Left ventricle myocardium inferior (tissue), 1 donor: ENCODE measurements around the gene UBE2QL1. TPM values are rescaled to one million over a fixed set of nuclear protein-coding genes. Genes with fewer than 3 reads are reported as not detected.

Experiments
- DNase-seq: peaks from one replicate; pipeline ENCODE4 v3.0.0-alpha.2; 2020
- H3K27ac ChIP-seq: fragments of 200-600 bp; replicated peaks from 2 replicates; pipeline ENCODE4 v1.8.0; 2021
- H3K27me3 ChIP-seq: fragments of 200-600 bp; 2 replicates; pipeline ENCODE4 v1.8.0; 2021; ENCODE audit warnings: low read depth
- H3K36me3 ChIP-seq: fragments of 200-600 bp; 2 replicates; pipeline ENCODE4 v1.8.0; 2021
- H3K4me1 ChIP-seq: fragments of 200-600 bp; 2 replicates; pipeline ENCODE4 v1.8.0; 2021
- H3K4me3 ChIP-seq: fragments of 200-600 bp; 2 replicates; pipeline ENCODE4 v1.8.0; 2021; ENCODE audit warnings: mild to moderate bottlenecking, moderate library complexity
- H3K9me3 ChIP-seq: fragments of 200-600 bp; replicated peaks from 2 replicates; pipeline ENCODE4 v1.8.0; 2021
- CTCF ChIP-seq: fragments of 200-600 bp; IDR thresholded peaks from 2 replicates; pipeline ENCODE4 v1.8.0; 2021; ENCODE audit warnings: antibody characterized with exemption, mild to moderate bottlenecking, borderline replicate concordance
- intact Hi-C: fragments of 100-400 bp; cut with micrococcal nuclease; formaldehyde crosslinking; loops from one replicate; pipeline ENCODE4 v1.11.0; 2022
- total RNA-seq: library from RNA; stranded (reverse); fragmentation: NEBNext Ultra II Directional; extraction: Animal tissue kit (Norgen Biotek cat#: 25700); gene quantifications from one replicate; pipeline ENCODE4 v1.2.1, GENCODE V29; 2021
- donor health status: DM: no; HTN: yes; CAD: no; lungs with severe emphysema.

Gene UBE2QL1
- total RNA-seq, 1 donor from 2014 or later = 25.5 TPM

GRCh38 chr5:6487081-6487480 lies 38.4 kb downstream of the UBE2QL1 start:
- intact Hi-C loops = no loop called here
- no peak for DNase-seq
- Histone ChIP-seq H3K4me3 (no peak overlapping the region), H3K4me1 (peaks cover 35% of the 10 kb centered on the region), H3K9me3 (no peaks in the 10 kb centered on the region), H3K27me3 (no peaks in the 10 kb centered on the region), H3K36me3 (peaks cover 10% of the 10 kb centered on the region), H3K27ac (no peak overlapping the region)
- no peak for TF ChIP-seq CTCF

DNA sequence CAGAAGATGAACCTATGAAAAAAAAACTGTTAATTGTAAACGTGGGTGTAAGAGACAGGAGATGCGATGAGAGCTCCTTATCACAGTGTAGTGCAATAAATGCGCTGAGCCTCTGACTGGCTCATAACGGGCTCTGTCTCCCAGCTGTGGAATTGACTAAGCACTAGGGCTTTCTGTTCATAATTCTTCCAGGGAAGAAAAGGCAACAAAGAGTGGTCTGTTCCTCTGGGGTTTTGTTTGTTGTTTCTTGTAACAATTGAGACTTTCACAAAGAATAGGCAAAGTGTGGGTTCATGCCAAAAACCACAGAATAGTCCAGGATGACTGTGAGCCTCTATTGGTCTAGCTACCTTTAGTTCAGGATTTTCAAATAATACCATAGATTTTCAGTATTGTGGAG lies 39.4 kb downstream of the UBE2QL1 start:
- intact Hi-C loops = no loop called here
- H3K36me3 ChIP-seq = peaks cover 13% of the 10 kb centered on the region
- no peaks in the 10 kb centered on the region for H3K9me3 ChIP-seq
- no peak for DNase-seq
- H3K27ac ChIP-seq = no peak overlapping the region
- H3K27me3 ChIP-seq = no peaks in the 10 kb centered on the region
- peaks cover 35% of the 10 kb centered on the region for H3K4me1 ChIP-seq
- no peak overlapping the region for H3K4me3 ChIP-seq
- TF ChIP-seq CTCF = no peak

GRCh38 chr5:6489643-6490185 lies 41.1 kb downstream of the UBE2QL1 start:
- no peak overlapping the region for H3K27ac ChIP-seq
- TF ChIP-seq CTCF = no peak
- H3K4me1 ChIP-seq = peaks cover 35% of the 10 kb centered on the region
- no peak overlapping the region for H3K4me3 ChIP-seq
- no peaks in the 10 kb centered on the region for H3K9me3 ChIP-seq
- DNase-seq = no peak
- peaks cover 13% of the 10 kb centered on the region for H3K36me3 ChIP-seq
- intact Hi-C loops = loop anchor here (5.0 kb wide), 1 partner anchor 237 kb away; no protein-coding TSS in a partner anchor
- no peaks in the 10 kb centered on the region for H3K27me3 ChIP-seq

DNA sequence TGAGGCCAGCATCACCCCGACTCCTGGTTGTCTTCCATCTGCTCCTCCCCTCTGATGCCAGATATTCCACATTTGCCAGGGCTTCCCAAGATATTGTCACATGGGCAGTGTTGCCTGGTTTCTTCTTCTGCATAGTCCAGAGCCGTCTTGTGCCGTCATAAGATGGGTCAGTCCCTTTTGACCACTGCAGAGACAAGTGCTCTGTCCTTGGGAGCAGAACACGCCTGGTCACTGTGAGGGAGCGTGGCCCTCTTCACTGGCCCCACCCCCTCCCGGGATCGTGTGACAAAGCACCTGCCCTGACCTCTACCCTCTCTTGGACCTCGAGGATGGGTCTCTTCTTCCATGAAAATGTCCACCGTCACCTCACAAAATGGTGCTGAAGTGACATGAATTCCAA lies 41.6 kb downstream of the UBE2QL1 start:
- intact Hi-C loops = loop anchor here (5.0 kb wide), 1 partner anchor 238 kb away; no protein-coding TSS in a partner anchor
- DNase-seq = no peak
- H3K9me3 ChIP-seq = no peaks in the 10 kb centered on the region
- TF ChIP-seq CTCF = no peak
- H3K4me3 ChIP-seq = no peak overlapping the region
- H3K27me3 ChIP-seq = no peaks in the 10 kb centered on the region
- peaks cover 38% of the 10 kb centered on the region for H3K4me1 ChIP-seq
- H3K27ac ChIP-seq = no peak overlapping the region
- H3K36me3 ChIP-seq = peaks cover 13% of the 10 kb centered on the region

DNA sequence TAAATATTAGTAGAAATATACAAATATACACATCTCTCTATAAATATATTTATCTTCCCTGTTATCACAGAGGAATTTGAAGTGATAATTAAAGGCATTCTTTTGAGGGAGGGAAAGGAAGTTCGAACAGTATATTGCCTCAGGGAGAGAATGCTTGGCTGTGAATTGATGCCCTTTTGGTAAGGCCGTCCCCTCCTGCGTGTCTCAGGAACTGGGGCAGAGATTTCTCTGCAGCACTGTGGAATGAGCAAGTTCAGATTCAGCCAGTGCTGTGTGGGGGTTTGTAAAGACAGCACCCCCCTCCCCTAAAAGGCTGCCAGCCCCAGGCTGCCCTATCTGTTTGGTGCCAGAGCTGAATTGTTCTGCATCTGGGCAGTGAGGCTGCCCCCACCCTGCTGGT lies 42.0 kb downstream of the UBE2QL1 start:
- no peak overlapping the region for H3K27ac ChIP-seq
- no peaks in the 10 kb centered on the region for H3K9me3 ChIP-seq
- no peak for TF ChIP-seq CTCF
- peaks cover 13% of the 10 kb centered on the region for H3K36me3 ChIP-seq
- peaks cover 43% of the 10 kb centered on the region for H3K4me1 ChIP-seq
- H3K4me3 ChIP-seq = no peak overlapping the region
- no peaks in the 10 kb centered on the region for H3K27me3 ChIP-seq
- intact Hi-C loops = loop anchor here (5.0 kb wide), 1 partner anchor 238 kb away; no protein-coding TSS in a partner anchor
- DNase-seq = no peak
